GM18867 (cell line): Measurements from ENCODE around the gene OR51D1.

ENCODE experiments used
- ATAC-seq: cut with Tn5 transposase; IDR thresholded peaks from one replicate; pipeline ENCODE4 v1.9.1; 2021; ENCODE audit warnings: mild to moderate bottlenecking, moderate library complexity; ENCODE audit not compliant: unreplicated experiment

The OR51D1 gene, protein sequence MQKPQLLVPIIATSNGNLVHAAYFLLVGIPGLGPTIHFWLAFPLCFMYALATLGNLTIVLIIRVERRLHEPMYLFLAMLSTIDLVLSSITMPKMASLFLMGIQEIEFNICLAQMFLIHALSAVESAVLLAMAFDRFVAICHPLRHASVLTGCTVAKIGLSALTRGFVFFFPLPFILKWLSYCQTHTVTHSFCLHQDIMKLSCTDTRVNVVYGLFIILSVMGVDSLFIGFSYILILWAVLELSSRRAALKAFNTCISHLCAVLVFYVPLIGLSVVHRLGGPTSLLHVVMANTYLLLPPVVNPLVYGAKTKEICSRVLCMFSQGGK

DNA sequence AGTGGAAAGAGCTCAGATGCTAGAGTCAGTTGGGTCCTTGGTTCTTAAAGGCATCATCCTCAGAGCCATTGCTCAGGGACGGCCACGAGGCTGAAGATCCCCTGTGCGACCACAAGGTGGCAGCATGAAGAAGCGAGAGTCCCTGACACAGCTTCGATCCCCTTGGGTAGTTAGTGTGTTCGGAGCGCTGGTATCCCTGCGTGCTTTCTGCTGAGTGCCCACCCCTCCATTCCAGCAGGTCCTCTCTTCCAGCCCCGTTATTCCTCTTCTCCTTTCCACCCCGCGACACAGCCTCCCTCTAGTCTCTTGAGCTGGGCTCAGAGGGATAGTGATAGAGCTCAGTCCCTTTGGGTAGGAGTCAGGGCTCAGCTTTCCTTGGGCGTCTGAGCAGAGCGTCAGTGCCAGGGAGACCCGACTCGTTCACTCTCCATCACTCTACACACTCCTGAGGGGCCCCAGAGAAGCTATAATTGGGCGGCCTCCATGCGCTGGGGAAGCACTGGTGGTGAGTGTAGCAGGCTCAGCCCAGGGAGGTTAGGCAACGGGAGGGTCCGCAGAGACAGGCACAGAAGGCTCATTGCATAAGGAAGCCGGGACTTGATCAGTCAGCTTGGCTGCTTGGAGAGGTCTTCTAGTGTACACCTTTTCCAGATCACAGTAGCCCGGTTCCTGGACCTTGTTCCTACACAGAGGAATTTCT is at the start of gene OR51D1:
Gene OR51D1 (plus strand): TSS at position 516 of the 700 bp plus-strand sequence. CDS start 2,314 bp downstream, outside the sequence.
- ATAC-seq, result peak; percentile 98

DNA sequence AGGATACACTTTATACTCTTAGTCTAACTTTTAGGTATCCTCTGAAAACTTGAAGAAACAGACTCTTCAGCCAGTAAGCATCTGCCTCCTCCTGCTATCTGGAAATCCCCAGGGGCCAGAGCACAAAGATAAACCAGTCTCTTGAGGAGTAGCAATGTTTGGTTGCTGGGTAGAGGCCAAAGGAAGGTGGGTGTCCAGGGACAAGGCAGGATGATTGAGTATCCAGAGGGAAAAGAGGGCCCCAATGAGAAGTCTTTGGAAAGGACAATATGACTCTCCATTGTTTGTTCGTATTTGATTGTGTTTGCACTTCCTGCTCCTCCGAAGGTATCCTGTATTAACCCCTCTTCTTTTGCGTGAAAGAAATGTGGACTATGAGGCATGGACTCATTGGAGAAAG is 48.3 kb upstream of the OR51D1 start:
- ATAC-seq, result no peak

DNA sequence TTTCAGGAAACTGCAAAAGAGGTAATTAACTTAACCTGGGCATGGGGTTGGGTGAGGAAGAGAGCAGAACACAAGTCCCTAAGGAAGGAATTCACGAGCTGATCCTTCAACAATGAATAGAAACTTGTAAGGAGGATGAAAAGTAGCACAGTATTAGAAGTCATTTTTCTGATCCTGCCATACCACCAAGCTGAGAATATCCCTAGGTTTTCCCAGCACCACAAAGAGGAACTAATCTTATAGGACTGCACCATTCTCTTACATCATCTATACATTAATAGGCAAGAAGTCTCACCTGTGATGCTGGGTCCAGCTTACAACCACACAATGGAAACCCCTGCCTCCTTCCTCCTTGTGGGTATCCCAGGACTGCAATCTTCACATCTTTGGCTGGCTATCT is 43.5 kb upstream of the OR51D1 start, which contains the start of gene OR52I1:
Gene OR52I1 (plus strand): TSS at position 301 of the 400 bp plus-strand sequence. CDS start 0 bp downstream, at position 301.
- ATAC-seq, result no peak

DNA sequence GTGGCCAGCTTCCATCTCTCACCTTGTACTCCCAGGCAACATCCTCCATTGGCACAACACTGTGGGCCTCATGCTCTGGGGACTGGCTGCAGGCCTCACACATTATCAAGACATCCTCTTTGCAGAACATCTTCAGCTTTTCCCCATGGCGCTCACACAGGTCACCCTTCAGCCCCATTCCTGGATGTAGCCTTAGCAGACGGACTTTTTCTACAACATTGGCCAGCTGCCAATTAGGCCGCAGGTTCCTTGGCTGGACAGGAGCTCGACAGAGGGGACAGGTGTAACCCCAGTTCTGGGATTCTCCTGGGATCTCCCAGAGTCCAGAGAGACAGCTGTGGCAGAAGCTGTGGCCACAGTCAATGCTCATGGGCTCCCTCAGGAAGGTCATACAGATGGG is 32.2 kb upstream of the OR51D1 start:
- ATAC-seq, result no peak

- ATAC-seq, result no peak
Measured at GRCh38 chr11:4606231-4607015, 30.9 kb upstream of the OR51D1 start.

GRCh38 chr11:4607096-4607495 is 30.2 kb upstream of the OR51D1 start:
- ATAC-seq, result no peak

GRCh38 chr11:4607781-4608666 is 29.3 kb upstream of the OR51D1 start, which contains the start of gene TRIM68:
Gene TRIM68, minus strand, starts transcription at chr11:4608231. Its CDS starts 2,727 bp downstream, at chr11:4605504.
- peak; percentile 100 for ATAC-seq

DNA sequence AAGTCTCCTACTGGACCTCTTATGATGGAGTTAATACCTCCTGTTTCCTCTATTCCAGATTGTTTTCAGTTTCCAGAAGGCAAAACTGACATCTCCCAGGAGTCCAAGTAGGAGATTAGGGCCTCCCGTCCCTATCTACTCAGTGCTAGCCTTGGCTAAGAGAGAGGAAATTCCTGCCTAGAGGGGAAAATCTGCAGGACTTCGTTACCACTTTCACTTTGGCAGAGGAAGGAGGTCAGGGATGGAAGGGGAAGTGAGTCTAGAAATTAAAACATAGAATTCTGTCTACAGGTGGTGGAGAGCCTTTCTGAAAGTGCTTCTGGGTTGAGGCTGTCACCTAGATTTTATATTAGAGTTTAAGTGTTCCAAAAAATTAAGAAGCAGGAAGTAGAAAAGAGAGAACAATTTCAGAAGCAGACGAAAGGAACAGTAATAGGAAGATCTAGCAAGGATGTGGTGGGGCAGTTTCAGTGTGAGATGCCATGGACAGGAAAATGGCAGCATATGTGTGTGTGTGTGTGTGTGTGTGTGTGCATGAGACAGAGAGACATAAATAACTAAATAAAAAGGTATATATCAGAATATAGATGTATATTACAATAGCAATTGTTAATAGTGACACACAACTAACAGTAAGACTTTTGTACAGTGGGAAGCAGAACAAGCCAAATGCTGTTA is 26.9 kb upstream of the OR51D1 start:
- ATAC-seq, result no peak

GRCh38 chr11:4611986-4612385 is 25.3 kb upstream of the OR51D1 start:
- ATAC-seq, result no peak

- ATAC-seq, result no peak
Measured at GRCh38 chr11:4615856-4616444, 21.3 kb upstream of the OR51D1 start.

- ATAC-seq, result no peak
Measured at GRCh38 chr11:4619514-4619913, 17.8 kb upstream of the OR51D1 start.

DNA sequence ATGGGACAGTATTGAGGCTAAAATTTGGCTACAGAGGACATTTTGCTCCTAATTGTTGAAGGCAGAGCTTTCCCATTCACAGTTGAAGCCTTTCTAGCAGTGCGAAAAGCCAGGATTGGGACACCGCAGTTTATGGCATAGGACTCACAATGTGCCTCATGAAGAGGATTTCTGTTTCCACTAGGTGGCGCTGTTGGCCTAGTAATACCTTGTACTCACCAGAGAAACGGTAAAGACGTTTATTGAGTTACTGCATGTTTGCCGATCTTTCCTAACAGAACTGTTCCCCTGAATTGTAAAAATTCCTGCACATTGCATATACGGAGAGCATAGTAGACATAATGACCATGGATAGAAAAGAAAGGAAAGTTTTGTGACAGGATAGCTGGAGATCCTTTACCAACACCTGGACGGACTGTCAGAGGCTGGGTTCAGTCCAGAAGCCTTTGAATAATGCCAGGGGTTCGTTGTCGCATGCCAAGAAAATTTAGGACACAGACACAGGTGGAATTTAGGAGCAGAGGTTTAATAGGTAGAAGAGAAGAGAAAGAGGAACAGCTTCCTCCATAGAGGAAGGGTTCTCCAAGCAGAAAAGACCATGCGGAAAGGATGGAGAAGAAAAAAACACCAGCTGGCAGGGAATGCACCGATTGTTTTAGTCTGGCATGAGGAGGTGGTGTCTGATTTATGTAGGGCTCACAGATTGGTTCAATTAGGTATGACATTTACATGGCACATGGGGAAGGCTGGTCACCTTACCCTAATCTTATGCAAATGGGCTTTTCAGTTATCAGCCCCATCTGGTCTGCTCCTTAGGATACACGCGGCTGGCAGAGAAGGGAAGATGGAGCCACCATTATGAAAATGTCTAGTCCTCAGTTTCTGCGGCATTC is 10.8 kb upstream of the OR51D1 start:
- peak; percentile 82 for ATAC-seq

- no peak for ATAC-seq
Measured at GRCh38 chr11:4636136-4636535, 1.1 kb upstream of the OR51D1 start.

DNA sequence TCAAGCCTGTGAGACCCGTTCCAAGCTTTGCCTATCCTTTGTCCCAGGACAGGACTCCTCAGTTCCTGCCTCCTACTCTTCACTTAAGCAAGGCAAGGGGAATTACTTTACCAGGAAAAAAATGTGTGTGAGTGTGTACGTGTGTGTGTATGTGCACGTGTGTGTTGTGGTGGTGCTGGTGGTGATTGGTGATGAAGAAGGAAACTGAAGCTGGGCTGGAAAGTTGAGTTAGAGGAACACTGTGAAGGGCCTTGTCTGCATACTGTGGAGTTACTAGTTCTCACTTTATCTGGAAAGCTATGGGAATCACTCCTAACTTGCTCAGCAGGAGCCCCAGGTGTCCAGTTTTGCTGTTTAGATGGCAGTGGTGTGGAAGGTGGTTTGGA is 378 bp downstream of the OR51D1 start:
- ATAC-seq, result no peak

DNA sequence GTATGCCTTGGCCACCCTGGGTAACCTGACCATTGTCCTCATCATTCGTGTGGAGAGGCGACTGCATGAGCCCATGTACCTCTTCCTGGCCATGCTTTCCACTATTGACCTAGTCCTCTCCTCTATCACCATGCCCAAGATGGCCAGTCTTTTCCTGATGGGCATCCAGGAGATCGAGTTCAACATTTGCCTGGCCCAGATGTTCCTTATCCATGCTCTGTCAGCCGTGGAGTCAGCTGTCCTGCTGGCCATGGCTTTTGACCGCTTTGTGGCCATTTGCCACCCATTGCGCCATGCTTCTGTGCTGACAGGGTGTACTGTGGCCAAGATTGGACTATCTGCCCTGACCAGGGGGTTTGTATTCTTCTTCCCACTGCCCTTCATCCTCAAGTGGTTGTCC is 2.7 kb downstream of the OR51D1 start:
- no peak for ATAC-seq

- ATAC-seq, result no peak
Measured at GRCh38 chr11:4641501-4641900, 4.2 kb downstream of the OR51D1 start.

DNA sequence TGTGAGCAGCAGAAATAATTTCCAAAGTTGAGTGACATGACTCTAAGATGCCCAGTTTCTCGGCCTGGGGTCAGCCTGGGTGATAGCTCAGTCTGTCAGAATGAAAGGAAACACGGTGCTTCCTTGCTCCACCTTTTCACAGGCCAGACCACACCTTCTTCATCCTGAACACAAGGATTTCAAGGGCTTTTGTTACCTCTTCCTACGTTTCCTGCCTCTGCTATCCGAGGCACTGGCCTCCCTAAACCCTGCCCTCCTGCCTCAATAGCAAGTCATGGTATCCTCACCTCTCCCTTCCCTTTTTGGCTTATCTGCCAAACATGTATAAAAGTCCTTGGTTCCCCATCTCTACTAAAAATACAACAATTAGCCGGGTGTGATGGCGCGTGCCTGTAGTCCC is 4.8 kb downstream of the OR51D1 start:
- ATAC-seq, result no peak

DNA sequence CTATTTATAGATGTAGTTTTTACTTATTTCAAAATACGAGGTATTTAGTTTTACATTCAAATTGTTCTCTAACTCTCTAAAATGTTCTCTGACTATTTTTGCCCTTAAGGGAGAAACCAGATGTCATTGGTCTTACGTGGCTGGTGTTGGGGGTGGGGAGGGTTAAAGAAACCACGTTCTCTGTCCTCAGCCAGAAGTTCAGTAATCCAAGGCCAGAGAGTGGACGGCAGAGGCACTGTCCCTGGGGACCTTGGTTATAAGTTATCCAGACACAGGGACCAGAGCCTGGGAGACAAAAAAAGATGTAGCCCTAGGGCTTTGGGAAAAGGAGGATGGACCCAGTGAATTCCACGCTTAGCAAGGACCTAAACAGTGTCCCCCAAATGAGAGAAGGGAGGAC is 5.8 kb downstream of the OR51D1 start:
- no peak for ATAC-seq

- no peak for ATAC-seq
Measured at GRCh38 chr11:4643682-4644081, 6.4 kb downstream of the OR51D1 start, which contains the start of gene OR51E1. Gene OR51E1, plus strand, starts transcription at chr11:4643982. Its CDS starts 8,545 bp downstream, at chr11:4652527.
